Upper lobe of left lung (tissue), 6 donors: ENCODE measurements around the gene SMYD5. TPM values are rescaled to one million over a fixed set of nuclear protein-coding genes. Genes with fewer than 3 reads are reported as not detected.
A peak's percentile ranks its signal among the peaks of the same experiment; 100 is the strongest.

Experiments used
- ATAC-seq, 2 donors: fragments of 200-7000 bp; cut with Tn5 transposase; one replicate each; pipeline ENCODE4 v1.9.1; 2022; ENCODE audit warnings: mild to moderate bottlenecking in 2 of 2, moderate library complexity in 2 of 2; ENCODE audit not compliant: low FRiP score in 2 of 2
- DNase-seq, 2 donors: peaks; one replicate each; pipeline ENCODE4 v3.0.0-alpha.2; 2019 to 2020
- H3K27ac ChIP-seq, 4 donors: fragments of 200-600 bp; sonication (generic); one replicate each; pipeline ENCODE4 v1.5.1; 2016 to 2019
- H3K27me3 ChIP-seq, 4 donors: fragments of 200-600 bp; sonication (generic); one replicate each; pipeline ENCODE4 v1.5.1; 2017 to 2019
- H3K36me3 ChIP-seq, 4 donors: fragments of 200-600 bp; sonication (generic); one replicate each; pipeline ENCODE4 v1.5.1; 2016 to 2019
- H3K4me1 ChIP-seq, 4 donors: fragments of 200-600 bp; sonication (generic); one replicate each; pipeline ENCODE4 v1.5.1; 2018 to 2019
- H3K4me3 ChIP-seq, 4 donors: fragments of 200-600 bp; sonication (generic); one replicate each; pipeline ENCODE4 v1.5.1; 2017 to 2019; ENCODE audit warnings: mild to moderate bottlenecking in 2 of 4, moderate library complexity in 1 of 4
- H3K9me3 ChIP-seq, 4 donors: fragments of 200-600 bp; sonication (generic); one replicate each; pipeline ENCODE4 v1.5.1; 2018 to 2019
- CTCF ChIP-seq, 6 experiments: fragments of 450-650 bp in 4 of 6; fragments of 200-600 bp in 2 of 6; sonication (generic) in 2 of 6; IDR thresholded peaks; one replicate each; pipeline ENCODE4 v1.5.1; 2016 to 2019; ENCODE audit warnings: antibody characterized with exemption in 6 of 6
- EP300 ChIP-seq, 4 donors: sonication (generic); formaldehyde crosslinking; IDR thresholded peaks; one replicate each; pipeline ENCODE4 v1.5.1; 2017; ENCODE audit warnings: antibody characterized with exemption in 4 of 4, control low read depth in 2 of 4
- POLR2A ChIP-seq, 4 donors: fragments of 450-650 bp; IDR thresholded peaks; one replicate each; pipeline ENCODE4 v1.5.1; 2016 to 2017; ENCODE audit warnings: antibody characterized with exemption in 4 of 4, mild to moderate bottlenecking in 2 of 4
- POLR2AphosphoS5 ChIP-seq, 2 donors: sonication (generic); formaldehyde crosslinking; IDR thresholded peaks; one replicate each; pipeline ENCODE4 v1.5.1; 2017; ENCODE audit warnings: antibody characterized with exemption in 2 of 2
- WGBS, 2 donors: methylation state at CpG; one replicate each; pipeline ENCODE4 v1.1.5; 2017 to 2018; 5-methylcytosine and 5-hydroxymethylcytosine counted together
- total RNA-seq, 6 donors: library from RNA; depleted of rRNA in 4 of 6; stranded (reverse); fragments of >200 nt in 4 of 6; gene quantifications; one replicate each; pipeline versions ENCODE4 v1.1.0 to v1.2.1, GENCODE V29; 2016 to 2021
- donor health status: DM: no; HTN: no; CAD: no; lungs with moderate emphysema.
- donor health status: DM: no; HTN: yes; CAD: no; lungs with severe emphysema.

Gene SMYD5
- total RNA-seq, 6 donors from 2014 or later = 18.1 to 58.8 (median 21.2) TPM

GRCh38 chr2:73208258-73208657 is 5.8 kb upstream of the SMYD5 start:
- peaks cover 0 to 8% (median 3%) of the 10 kb centered on the region in 4 donors for H3K27me3 ChIP-seq
- peaks cover under 1 to 15% (median 11%) of the 10 kb centered on the region in 4 donors for H3K4me1 ChIP-seq
- H3K36me3 ChIP-seq = no peaks in the 10 kb centered on the region
- no peak overlapping the region for H3K27ac ChIP-seq
- 66 to 75% methylated on average over 3 of the region's 3 CpGs for WGBS, 2 donors
- ATAC-seq (no peak), DNase-seq (no peak)
- H3K4me3 ChIP-seq = no peak overlapping the region
- no peak for TF ChIP-seq CTCF (IDR thresholded peaks at IDR 0.05)
- TF ChIP-seq EP300 (IDR thresholded peaks at IDR 0.05) = no peak
- no peaks in the 10 kb centered on the region for H3K9me3 ChIP-seq

GRCh38 chr2:73210019-73210418 is 4.0 kb upstream of the SMYD5 start:
- WGBS, 2 donors = 80 to 84% methylated on average over 4 of the region's 4 CpGs
- Histone ChIP-seq H3K9me3 (no peaks in the 10 kb centered on the region), H3K4me1 (peaks cover 7 to 27% (median 16%) of the 10 kb centered on the region in 4 donors), H3K4me3 (no peak overlapping the region), H3K27ac (no peak overlapping the region), H3K36me3 (no peaks in the 10 kb centered on the region), H3K27me3 (no peaks in the 10 kb centered on the region)
- ATAC-seq (no peak), DNase-seq (no peak)
- TF ChIP-seq POLR2A (IDR thresholded peaks at IDR 0.05) (no peak), CTCF (IDR thresholded peaks at IDR 0.05) (no peak), EP300 (IDR thresholded peaks at IDR 0.05) (no peak), POLR2AphosphoS5 (IDR thresholded peaks at IDR 0.05) (no peak)

DNA sequence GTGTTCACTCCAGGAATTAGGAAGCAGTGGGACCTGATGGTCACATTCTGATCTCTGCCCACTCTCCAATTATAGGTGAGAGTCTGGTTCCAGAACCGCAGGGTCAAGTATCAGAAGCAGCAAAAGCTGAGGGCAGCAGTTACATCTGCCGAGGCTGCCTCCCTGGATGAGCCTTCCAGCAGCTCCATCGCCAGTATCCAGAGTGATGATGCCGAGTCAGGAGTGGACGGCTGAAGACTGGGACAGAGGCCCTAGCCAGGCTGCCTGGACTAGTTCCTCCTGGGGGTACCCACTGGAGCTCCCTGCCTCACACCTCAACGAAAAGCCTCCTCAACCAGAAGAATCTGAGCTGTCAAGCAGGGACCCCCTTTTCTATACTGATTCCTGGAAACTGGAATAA is 3.3 kb upstream of the SMYD5 start:
- ATAC-seq (no peak), DNase-seq (no peak)
- Histone ChIP-seq H3K4me3 (no peak overlapping the region), H3K4me1 (peaks cover 8 to 34% (median 17%) of the 10 kb centered on the region in 4 donors), H3K9me3 (no peaks in the 10 kb centered on the region), H3K27ac (no peak overlapping the region), H3K27me3 (no peaks in the 10 kb centered on the region), H3K36me3 (no peaks in the 10 kb centered on the region)
- TF ChIP-seq POLR2AphosphoS5 (IDR thresholded peaks at IDR 0.05) (no peak), POLR2A (IDR thresholded peaks at IDR 0.05) (no peak), EP300 (IDR thresholded peaks at IDR 0.05) (no peak), CTCF (IDR thresholded peaks at IDR 0.05) (no peak)
- 56 to 90% methylated on average over 1 to 6 of the region's 6 CpGs for WGBS, 2 donors

- TF ChIP-seq POLR2A (IDR thresholded peaks at IDR 0.05) = no peak
- no peak for TF ChIP-seq POLR2AphosphoS5 (IDR thresholded peaks at IDR 0.05)
- TF ChIP-seq EP300 (IDR thresholded peaks at IDR 0.05) = no peak
- TF ChIP-seq CTCF (IDR thresholded peaks at IDR 0.05) = no peak
- DNase-seq = no peak
- H3K27me3 ChIP-seq = no peaks in the 10 kb centered on the region
Observed at GRCh38 chr2:73212098-73212447, 2.0 kb upstream of the SMYD5 start.

DNA sequence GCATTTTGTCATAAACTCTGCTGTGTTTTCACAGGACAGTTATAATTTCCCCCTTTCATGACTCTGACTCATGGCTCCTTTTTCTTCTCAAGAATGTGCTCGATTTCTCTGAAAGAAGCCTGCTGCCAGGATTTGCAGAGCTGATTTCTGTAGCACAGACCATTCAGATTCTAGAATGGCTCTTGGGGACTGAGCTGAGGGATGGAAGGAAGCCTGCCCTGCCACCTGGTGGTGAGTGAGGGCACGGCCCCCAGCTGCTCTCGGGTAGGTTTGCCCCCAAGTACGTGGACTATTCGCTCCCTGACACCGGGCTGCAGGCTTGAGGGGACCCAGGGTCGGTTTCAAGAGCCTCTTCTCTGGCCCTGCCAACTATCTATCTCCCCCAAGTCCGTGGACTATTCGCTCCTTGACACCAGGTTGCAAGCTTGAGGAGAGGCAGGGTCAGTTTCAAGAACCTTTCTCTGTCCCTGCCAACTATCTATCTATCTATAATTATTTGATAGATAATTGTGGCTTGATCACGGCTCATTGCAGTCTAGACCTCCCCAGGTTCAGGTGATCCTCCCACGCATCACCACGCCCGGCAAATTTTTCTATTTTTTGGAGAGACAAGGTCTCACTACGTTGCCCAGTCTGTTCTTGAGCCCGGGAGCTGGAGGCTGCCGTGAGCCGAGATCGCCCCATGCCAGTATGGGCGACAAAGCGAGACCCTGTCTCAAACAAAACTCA is 1.4 kb upstream of the SMYD5 start:
- Histone ChIP-seq H3K9me3 (no peaks in the 10 kb centered on the region), H3K4me1 (peaks cover 8 to 34% (median 17%) of the 10 kb centered on the region in 4 donors), H3K36me3 (no peaks in the 10 kb centered on the region), H3K27me3 (no peaks in the 10 kb centered on the region), H3K4me3 (no peak overlapping the region), H3K27ac (peak overlapping the region in 3 of 4 donors; percentile 2 to 32 (median 13))
- ATAC-seq (peak; percentile 83 to 89), DNase-seq (peak; percentile 71 to 91)
- 53 to 57% methylated on average over 19 to 20 of the region's 20 CpGs for WGBS, 2 donors
- TF ChIP-seq POLR2A (IDR thresholded peaks at IDR 0.05) (no peak), CTCF (IDR thresholded peaks at IDR 0.05) (peak; percentile 79 to 95 (median 88)), POLR2AphosphoS5 (IDR thresholded peaks at IDR 0.05) (no peak), EP300 (IDR thresholded peaks at IDR 0.05) (no peak)

More at GRCh38 chr2:73212098-73212447, 2.0 kb upstream of the SMYD5 start:
- no peaks in the 10 kb centered on the region for H3K36me3 ChIP-seq
- no peak overlapping the region for H3K4me3 ChIP-seq
- no peaks in the 10 kb centered on the region for H3K9me3 ChIP-seq
- peaks cover 8 to 34% (median 17%) of the 10 kb centered on the region in 4 donors for H3K4me1 ChIP-seq
- H3K27ac ChIP-seq = peak overlapping the region in 2 of 4 donors; percentile 6 to 32
- no peak for ATAC-seq
- 55 to 66% methylated on average over 7 of the region's 7 CpGs for WGBS, 2 donors
